CD4-positive, alpha-beta T cell treated with Interleukin-4 for 4 hours (primary cell): ENCODE results near the gene NHSL1.

Experiments
- DNase-seq: peaks from one replicate; pipeline ENCODE4 v3.0.0-alpha.2; 2020

NHSL1 gene

DNA sequence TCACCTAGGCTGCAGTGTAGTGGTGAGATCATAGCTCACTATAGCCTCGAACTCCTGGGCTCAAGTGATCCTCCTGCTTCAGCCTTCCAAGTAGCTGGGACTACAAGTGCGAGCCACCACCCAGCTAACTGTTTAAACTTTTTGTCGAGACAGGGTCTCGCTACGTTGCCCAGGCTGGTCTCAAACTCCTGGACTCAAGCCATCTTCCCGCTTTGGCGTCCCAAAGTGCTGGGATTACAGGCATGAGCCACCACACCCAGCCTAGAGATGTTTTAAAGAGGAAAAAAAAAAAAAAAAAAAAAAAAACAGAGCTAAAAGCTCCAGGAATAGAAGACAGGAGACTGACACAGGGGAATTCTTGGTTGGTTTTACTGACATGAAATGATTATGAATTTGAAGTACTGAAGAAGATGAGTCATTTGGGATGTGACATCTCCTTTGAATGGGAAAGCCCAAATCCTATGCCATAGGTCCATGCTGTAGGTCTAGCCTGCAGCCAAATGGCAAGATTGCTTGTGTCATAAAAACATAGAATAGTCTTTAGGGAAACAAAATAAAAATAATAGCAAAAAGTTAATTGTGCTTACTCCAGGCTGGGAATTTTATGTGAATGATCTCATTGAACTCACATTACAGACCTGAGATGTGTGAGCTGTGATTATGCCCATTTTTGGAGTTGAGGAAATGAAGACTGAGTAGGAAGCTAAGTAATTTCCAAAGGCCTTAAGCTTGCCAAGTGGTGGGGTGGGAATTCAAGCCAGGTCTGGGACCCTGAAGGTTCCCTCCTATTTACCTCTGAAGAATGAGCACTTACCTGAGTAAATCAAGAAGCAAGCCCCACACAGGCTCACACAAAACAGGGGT lies 24.3 kb upstream of the NHSL1 start:
- no peak for DNase-seq

DNA sequence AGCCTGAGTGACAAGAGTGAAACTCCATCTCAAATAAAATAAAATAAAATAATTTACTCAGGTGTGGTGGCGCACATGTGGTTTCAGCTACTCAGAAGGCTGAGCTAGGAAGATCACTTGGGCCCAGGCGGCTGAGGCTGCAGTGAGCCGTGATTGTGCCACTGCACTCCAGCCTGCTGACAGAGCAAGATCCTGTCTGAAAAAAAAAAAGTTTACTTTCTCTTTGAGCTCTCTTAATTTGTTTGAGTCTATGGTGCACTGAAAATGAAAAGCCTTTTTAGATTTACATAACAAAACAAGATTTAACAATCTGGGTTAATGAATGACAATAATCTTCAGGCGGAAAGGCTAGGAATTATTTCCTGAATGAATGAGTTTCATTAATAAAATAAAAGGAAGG lies 23.3 kb upstream of the NHSL1 start:
- DNase-seq = no peak

DNA sequence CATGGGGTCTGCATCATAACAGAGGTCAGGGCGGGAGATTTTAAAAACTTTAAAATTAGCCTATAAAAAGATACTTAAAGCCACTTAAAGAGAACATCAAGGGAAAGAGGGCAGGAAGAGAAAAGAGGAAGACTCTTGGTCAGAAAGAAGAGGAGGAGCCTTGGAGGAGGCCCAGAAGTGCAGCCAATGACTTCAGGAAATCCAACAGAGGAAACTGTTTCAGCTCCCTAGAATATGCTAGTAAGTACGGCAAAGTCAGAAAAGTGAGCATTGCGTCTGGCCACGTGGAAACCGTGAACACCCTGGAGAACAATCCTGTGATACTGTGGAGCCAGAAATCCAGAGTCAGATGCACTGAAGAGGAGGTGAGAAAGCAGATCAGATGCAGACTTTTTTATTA lies 22.5 kb upstream of the NHSL1 start:
- DNase-seq = no peak

DNA sequence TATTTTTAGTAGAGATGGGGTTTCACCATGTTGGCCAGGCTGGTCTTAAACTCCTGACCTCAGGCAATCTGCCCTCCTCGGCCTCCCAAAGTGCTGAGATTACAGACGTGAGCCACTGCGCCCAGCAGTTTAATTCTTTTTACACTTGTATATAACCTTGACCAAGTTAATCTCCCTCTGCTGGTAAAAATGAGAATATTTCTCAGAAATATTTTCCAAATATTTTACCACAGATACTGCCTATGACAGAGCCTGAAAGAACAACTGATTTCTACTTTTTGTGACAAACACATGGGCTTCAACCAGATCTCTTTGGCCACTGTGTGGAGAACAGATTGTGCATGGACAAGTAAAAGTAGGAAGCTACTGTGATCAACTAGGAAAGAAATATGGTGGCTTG lies 21.2 kb upstream of the NHSL1 start:
- DNase-seq = peak; percentile 23

DNA sequence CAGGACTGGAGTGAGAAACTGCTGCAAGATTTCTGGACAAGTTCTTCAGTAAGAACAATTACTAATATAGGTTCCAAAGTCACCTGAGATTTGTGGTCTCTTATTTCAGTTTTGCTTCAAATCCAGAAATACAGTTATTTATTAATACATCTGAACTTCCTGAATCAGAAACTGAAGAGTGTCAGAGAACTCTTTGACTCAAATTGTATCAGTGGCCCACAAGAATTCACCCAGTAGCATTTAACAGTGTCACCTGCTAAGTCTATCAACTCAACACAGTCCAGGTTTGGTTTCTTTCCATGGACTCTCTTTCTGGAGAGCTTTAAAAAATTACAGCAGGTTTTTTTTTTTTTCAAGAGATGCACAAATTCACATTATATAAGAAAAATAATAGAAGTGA lies 18.8 kb upstream of the NHSL1 start:
- no peak for DNase-seq

DNA sequence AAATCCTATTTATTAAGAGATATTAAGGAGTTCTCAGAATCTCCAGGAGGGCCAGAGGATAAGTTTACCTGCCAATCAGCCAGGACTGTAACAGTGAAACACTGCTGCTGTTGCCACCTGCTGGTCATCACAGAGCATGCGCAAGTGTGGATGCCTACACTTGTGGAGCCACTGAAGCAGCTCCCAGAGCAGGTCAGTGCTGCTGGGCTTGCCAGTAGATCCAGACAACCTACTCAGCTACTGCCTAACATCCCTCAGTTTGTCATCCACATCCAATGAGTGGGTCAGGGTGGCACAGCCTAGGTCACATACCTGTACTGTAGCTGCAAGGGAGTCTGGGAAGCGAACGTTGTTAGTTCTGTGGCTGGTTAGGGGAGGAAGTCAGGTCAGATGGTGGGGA lies 18.3 kb upstream of the NHSL1 start:
- peak; percentile 65 for DNase-seq

DNA sequence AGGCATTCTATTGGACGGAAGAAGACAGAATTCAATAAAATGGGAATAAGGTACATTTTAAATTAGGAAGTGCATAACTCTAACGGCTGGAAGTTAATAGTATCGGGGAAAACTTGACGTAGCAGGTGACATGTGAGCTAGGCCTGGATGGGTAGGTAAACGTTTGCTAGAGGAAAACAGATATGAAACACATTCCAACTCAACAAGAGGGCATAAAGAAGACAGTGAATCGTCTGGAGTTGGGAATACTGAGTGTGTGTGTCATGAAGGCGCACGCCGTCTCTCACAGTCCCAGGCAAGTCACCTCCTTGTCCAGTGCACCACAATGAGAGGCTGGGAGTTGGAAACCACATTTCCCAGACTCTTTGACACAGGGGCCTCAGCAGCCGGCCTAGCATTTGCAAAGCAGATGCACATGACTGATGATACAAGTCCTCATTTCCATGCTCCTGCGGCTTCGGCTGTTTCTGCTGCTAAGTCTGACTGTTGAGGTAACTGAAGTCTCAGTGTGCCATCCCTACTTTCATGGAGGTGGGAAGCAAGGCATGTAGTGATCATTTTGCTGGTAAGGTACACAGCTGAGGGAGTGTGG lies 16.5 kb upstream of the NHSL1 start:
- no peak for DNase-seq

DNA sequence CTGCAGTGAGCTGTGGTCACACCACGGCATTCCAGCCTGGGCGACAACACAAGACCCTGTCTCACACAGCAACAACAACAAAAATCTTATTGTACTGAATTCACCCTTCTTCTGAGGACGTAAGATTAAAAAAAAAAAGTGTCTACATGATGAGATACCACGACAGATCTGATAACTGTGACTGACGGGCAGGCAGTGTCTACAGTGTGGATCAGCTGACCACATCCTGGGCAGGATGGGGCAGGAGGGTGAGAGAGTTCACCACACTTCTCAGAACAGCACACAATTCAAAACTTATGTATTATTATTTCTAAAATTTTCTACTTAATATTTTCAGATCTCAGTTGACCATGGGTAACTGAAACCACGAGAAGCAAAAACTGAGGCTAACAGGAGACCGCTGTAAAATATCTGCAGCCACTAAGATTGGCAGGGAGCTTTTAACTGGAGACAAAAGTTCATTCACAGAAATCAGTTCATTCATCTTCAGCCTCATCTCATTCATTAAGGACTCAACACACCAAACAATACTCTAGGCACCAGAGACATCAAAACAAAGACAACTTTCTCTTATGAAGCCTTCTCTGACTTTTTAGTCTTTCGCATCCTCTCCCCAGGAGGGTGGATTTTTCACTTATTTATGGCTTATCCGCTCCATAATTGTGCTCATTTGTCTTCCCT lies 15.7 kb upstream of the NHSL1 start:
- peak; percentile 32 for DNase-seq

DNA sequence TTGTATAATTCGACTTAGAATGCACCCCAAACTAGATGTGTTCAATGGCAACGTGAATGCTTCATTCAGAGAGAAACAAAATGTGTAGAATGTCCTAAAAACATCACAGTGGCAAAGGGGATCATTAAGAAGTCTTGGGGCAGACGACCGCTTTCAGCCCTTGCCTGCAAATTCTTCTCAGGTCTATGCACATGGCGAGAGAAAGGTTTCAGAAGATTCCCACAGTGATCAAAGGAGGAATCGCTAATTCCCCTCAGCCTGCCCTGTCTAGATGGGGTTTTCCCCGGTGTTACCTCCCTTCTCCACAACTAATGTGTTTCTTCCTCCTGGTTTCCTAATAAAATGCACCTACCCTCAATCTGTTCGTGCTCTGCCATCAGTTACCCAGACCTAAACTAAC lies 13.3 kb upstream of the NHSL1 start:
- no peak for DNase-seq

DNA sequence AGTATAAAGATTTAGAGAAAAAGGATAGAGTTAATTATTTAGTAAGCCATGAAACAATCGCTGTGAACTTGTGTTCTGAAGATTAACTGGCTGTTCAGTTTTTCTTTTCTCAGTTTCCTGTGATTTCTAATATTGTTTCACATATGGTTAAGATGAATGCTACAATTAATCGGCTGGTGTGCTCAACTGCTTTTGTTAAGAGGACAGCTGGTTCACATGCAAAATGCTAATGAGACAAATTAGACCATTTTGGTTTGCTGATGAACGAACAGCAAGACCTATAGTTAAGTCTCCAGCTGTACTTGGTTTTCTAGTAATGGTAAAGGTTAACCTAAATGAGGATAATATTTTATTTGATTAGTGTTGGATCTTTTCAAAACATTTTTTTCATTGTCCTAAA lies 10.8 kb upstream of the NHSL1 start:
- DNase-seq = no peak

DNA sequence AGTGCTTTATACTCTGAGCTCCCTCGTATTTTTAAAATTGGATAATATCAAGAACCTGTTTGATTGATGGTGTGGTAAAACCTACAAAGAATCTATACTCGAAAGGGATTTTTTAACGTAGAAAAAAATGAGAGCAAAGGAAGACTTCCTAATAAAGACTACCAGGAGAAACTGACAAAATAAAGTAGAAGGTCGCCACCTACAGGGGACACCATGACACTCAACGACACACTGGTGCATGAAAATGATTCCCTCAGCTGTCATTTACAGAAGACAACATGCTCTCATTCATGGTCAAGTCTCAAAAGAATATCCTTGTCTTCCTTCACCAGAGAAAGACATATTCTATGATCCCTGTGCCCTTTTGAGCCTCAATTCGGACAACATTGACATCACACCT lies 10.1 kb upstream of the NHSL1 start:
- peak; percentile 66 for DNase-seq

DNA sequence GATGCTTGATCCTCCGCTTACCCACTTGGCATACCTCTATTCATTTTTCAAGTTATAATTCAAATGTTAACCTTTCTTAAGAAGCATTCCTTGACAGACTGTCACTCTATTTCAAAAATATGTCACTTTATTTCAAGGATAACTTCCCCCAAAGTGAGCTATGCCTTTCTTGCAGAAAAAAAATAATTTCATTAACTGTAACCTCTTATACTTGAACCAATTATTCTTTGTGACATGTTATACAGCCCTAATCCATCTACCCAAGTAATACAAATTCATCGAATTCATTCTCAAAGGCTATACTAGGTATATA lies 9.3 kb upstream of the NHSL1 start:
- no peak for DNase-seq

DNA sequence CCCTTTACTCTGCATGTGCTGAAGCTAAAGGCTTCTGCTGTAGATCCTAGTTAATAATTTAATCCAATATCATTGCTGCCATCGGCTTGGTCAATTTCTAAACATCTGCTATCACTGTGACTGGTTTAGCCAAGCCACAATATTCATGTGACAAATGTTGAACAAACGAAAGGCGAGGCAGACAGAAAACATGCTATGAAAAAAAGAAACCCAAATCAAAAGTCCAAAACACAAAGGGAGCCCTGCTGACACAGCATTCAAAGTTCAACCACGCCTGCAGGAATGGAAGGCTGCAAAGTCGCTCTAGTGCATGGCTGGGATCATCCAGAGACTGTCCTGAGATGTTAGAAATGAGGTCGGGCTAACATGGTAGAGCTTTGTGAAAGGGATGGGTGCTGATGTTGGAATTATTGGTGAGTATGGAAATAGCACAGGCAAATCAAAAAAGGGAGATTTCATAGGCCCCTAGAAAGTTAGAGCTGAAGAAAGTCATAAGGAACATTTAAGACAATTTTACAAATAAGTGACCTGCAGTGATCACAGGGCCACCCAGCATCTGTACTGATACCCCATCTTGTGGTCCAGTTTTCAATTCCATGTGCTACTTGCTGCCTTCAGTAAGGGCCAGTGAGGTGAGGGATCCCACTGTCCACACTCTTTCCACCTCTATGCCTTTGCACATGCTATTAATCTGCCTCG lies 8.8 kb upstream of the NHSL1 start:
- no peak for DNase-seq

DNA sequence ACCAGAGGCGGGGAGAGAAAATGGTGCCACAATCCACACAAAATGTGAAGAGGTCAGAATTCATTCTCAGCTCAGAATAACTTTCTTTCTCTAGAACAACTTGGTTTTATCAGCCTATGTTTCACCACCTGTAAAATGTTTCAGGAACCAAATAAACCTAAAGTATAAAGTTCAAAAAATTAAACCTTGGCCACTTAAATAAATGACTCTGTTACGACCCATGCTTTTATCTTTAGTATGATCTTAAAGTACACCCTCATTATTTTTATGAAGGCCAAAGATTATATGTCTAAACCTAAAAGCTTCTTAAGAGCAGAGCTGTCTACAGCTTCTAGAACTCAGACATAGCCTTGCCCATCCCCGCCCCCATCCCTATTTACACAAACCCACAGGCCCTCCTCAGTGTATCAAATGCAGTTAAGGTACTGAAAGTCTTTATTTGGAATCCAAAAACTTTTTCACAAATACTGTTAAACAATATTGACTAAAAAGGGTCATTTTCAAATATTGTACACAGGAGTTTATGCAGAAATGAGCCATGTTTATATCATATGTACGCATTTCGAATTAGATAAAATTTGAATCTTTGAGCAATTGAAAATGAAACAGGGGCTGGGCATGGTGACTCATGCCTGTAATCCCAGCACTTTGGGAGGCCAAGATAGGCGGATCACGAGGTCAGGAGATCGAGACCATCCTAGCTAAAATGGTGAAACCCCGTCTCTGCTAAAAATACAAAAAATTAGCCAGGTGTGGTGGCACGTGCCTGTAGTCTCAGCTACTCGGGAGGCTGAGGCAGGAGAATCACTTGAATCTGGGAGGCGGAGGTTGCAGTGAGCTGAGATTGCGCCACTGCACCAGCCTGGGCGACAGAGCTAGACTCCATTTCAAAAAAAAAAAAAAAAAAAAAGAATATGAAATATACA lies 5.7 kb upstream of the NHSL1 start:
- no peak for DNase-seq

DNA sequence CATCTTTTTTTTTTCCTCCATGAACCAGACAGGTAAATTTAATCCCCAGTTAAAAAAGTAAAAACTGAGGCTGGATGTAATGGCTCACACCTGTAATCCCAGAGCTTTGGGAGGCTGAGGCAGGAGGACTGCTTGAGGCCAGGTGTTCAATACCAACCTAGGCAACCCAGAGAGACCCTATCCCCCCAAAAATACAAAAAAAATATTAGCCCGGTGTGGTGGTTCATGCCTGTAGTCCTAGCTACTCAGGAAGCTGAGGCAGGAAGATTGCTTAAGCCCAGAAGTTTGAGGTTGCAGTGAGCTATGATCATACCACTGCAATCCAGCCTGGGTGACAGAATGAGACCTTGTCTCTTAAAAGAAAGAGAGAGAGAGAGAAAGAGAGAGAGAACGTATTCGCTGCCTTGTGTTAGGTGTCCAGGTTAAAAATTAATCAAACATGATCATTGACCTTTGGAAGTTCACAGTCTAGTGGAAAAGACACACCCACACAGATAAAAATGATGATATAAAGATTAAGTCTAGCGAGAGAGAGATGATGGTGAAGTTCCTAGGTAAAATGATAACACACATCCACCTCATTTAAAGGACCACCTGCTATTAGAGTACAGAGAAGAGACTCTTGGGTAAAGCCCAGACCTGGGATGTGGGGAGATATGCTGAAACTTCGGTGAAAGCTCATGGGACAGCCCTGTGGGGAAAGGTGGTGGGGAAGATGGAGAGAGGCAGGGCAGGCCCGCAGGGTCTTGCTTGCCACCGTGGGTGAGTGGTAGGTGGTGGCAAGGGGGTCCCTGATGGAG lies 4.8 kb upstream of the NHSL1 start:
- no peak for DNase-seq

DNA sequence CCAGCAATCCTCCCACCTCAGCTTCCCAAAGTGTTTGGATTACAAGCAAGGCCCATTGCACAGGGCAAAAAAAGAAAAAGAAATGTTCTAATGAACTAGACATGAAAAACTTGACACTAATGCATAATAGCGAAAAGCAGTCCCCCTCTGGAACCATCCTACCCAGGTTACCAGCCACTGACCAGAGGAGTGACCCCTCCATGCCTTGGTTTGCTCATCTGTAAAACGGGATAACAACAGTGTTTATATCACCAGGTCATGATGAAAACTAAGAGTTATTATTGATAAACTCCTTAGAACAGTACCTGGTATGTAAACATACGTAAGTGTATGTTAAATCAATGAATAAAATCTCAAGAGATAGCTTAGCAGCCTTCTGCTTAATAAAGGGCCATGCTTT lies 3.3 kb upstream of the NHSL1 start:
- DNase-seq = no peak

DNA sequence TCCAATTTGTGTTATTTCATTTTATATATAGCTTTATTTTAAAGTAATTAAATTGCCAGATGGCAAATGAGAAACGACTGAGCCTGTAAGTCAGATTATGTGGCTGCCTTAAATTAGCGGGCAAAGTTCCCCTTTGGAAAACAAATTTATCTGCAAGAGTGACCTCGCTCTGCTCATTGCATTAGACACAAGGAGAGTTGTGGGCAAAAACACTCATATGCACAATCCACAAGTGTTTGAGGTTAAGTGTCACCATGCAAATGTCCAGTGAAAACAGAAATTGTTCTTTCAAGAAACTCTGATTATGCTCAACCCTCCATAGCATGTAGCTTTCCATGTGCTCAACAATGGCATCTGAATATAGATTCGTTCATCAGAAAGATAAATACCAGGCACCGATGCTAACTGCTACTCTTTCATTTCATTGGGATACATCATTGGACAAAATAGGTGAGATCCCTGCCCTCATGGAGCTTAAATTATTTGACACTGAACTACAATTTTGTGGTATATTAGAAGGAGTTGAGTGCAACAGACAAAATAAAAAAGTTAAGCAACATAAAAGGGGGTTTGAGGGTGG lies 1.7 kb upstream of the NHSL1 start:
- no peak for DNase-seq

DNA sequence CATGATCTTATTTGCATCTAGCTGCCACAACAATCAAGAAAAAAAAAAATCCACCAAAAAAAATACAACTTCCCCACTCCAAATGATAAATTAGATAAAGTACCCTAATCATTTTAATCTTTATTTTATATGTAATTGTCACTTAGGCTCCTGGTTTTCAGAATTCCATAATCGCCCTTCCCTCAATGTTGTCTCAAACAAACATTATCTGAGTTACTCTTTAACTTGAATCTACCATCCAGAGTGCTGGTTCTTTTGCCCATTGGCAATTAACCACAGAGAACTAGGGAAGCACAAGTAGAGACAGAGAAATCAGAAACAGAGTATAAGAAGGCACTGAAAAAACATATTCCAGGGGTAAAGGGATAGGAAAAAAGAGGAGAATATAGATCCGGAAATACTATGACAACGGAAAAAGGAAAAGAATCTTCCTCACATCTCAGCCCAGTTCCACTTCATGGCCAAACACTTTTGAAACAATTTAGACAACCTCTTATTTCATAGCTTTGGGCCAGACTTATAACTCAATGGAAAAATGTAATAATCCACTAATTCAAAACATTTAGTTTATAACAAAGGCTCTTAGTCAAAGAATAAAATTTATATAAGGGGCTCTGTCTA lies 861 bp upstream of the NHSL1 start:
- DNase-seq = no peak

DNA sequence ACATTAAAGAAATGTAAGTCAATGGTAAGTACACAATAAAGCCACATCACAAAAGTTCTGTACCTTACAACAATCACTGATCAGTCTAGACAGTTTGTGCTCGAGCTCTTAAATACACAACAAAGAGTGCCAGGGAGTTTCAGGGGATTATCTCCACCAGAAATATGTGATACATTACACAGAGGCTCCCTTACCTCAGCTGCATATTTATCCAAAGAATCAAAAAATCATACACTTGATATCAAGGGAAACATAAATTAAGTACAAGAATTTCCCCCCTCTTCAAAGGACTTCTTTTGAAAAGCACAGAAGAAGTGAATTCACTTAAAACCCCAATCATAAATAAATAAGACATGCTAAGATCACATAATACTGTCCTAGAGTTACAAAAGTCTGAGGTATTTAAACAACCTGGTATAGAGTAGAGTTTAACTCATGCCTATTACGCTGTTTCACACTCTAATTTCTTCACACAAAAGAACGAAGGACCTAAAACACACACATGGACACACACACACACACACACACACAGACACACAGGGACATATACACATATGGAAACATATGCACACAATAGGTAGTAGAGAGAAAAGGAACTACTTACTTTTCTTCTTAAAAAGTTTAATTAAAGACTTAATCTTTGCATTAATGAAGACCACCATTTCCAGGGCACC lies 528 bp downstream of the NHSL1 start:
- no peak for DNase-seq

DNA sequence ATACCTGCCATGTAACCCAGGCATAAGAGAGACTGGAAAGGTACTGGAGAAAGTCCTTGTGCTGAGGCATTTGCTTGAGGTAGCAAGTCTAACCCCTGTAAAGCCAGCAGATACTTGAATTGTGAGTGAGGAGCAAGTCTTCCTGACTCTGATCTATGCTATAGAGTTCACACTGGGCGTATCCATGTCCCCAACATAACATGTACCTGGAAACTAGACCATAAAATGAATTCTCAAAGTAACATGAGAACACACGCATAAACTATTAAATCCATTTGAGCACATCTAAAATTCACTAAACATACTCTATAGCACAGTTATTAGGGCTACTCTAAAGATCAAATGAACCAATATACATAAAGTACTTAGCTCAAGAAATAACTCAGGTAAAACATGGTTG lies 2.0 kb downstream of the NHSL1 start:
- DNase-seq = no peak
